Nephron progenitor cell (in vitro differentiated cells): ENCODE data around the gene PIGN.

Source experiments
- DNase-seq: peaks from one replicate; pipeline ENCODE4 v3.0.0; 2021
- H3K27ac Mint-ChIP-seq: 2 replicates; pipeline ENCODE4 v1.8.0; 2021; ENCODE audit warnings: mild to moderate bottlenecking, moderate library complexity, mixed read lengths
- H3K27me3 Mint-ChIP-seq: 2 replicates; pipeline ENCODE4 v1.8.0; 2021; ENCODE audit warnings: mild to moderate bottlenecking, low read depth, mixed read lengths; ENCODE audit not compliant: poor library complexity
- H3K36me3 Mint-ChIP-seq: 2 replicates; pipeline ENCODE4 v1.8.0; 2021; ENCODE audit warnings: low read depth, mixed read lengths
- H3K4me1 Mint-ChIP-seq: 2 replicates; pipeline ENCODE4 v1.8.0; 2021; ENCODE audit warnings: mixed read lengths
- H3K4me3 Mint-ChIP-seq: 2 replicates; pipeline ENCODE4 v1.8.0; 2021; ENCODE audit warnings: mild to moderate bottlenecking, moderate library complexity, mixed read lengths
- H3K9me3 Mint-ChIP-seq: 2 replicates; pipeline ENCODE4 v1.8.0; 2021; ENCODE audit warnings: mild to moderate bottlenecking, moderate library complexity, mixed read lengths
- TF ChIP-seq, protein P1 (sequence below): fragments of 200-600 bp; sonication (generic); IDR thresholded peaks from 2 replicates; pipeline ENCODE4 v1.5.0; 2021; ENCODE audit warnings: antibody characterized with exemption

The PIGN gene

GRCh38 chr18:62027914-62028520 lies 158.8 kb downstream of the PIGN start:
- TF ChIP-seq, protein P1, sequence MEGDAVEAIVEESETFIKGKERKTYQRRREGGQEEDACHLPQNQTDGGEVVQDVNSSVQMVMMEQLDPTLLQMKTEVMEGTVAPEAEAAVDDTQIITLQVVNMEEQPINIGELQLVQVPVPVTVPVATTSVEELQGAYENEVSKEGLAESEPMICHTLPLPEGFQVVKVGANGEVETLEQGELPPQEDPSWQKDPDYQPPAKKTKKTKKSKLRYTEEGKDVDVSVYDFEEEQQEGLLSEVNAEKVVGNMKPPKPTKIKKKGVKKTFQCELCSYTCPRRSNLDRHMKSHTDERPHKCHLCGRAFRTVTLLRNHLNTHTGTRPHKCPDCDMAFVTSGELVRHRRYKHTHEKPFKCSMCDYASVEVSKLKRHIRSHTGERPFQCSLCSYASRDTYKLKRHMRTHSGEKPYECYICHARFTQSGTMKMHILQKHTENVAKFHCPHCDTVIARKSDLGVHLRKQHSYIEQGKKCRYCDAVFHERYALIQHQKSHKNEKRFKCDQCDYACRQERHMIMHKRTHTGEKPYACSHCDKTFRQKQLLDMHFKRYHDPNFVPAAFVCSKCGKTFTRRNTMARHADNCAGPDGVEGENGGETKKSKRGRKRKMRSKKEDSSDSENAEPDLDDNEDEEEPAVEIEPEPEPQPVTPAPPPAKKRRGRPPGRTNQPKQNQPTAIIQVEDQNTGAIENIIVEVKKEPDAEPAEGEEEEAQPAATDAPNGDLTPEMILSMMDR, result no peak
- peaks cover 3% of the 10 kb centered on the region for H3K27me3 Mint-ChIP-seq
- H3K27ac Mint-ChIP-seq, result no peak overlapping the region
- peaks cover 10% of the 10 kb centered on the region for H3K9me3 Mint-ChIP-seq
- H3K36me3 Mint-ChIP-seq, result no peaks in the 10 kb centered on the region
- no peak overlapping the region for H3K4me3 Mint-ChIP-seq
- DNase-seq, result no peak
- H3K4me1 Mint-ChIP-seq, result peaks cover 5% of the 10 kb centered on the region

DNA sequence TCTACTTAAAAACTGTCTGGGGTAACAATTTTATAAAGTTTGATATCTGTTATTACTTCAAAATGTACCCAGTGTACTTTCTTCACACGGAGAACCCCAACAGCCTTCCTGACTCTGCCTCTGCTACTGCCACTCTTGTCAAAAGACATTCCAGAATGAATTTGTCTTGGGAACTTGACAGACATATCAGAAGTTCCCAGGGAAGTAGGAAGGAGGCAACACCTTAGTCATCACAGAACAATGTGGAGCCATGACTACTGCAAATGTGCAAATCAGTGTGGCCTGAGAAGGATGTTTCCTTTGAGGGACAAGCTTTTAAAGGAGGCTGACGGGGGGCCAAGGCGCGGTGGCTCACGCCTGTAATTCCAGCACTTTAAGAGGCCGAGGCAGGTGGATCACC lies 160.3 kb downstream of the PIGN start:
- DNase-seq, result no peak
- H3K4me1 Mint-ChIP-seq, result peaks cover 5% of the 10 kb centered on the region
- TF ChIP-seq, protein P1, result no peak
- no peak overlapping the region for H3K27ac Mint-ChIP-seq
- H3K27me3 Mint-ChIP-seq, result peaks cover 3% of the 10 kb centered on the region
- H3K36me3 Mint-ChIP-seq, result no peaks in the 10 kb centered on the region
- no peak overlapping the region for H3K4me3 Mint-ChIP-seq
- peaks cover 6% of the 10 kb centered on the region for H3K9me3 Mint-ChIP-seq

- Mint-ChIP-seq H3K4me3 (no peak overlapping the region), H3K36me3 (no peaks in the 10 kb centered on the region), H3K27me3 (peaks cover 3% of the 10 kb centered on the region), H3K9me3 (no peaks in the 10 kb centered on the region), H3K4me1 (peaks cover 5% of the 10 kb centered on the region), H3K27ac (no peak overlapping the region)
- TF ChIP-seq, protein P1, result no peak
- DNase-seq, result no peak
These were observed 161.9 kb downstream of the PIGN start for GRCh38 chr18:62024983-62025382.

- H3K4me3 Mint-ChIP-seq, result no peak overlapping the region
- H3K27ac Mint-ChIP-seq, result no peak overlapping the region
- peaks cover 3% of the 10 kb centered on the region for H3K27me3 Mint-ChIP-seq
- no peaks in the 10 kb centered on the region for H3K36me3 Mint-ChIP-seq
- DNase-seq, result no peak
- H3K4me1 Mint-ChIP-seq, result peaks cover 5% of the 10 kb centered on the region
- H3K9me3 Mint-ChIP-seq, result no peaks in the 10 kb centered on the region
- TF ChIP-seq, protein P1, result no peak
These were observed 163.3 kb downstream of the PIGN start for GRCh38 chr18:62023536-62023935.

- no peak for DNase-seq
- H3K9me3 Mint-ChIP-seq, result no peaks in the 10 kb centered on the region
- no peaks in the 10 kb centered on the region for H3K27me3 Mint-ChIP-seq
- TF ChIP-seq, protein P1, result no peak
- H3K27ac Mint-ChIP-seq, result no peak overlapping the region
- H3K4me1 Mint-ChIP-seq, result peaks cover 5% of the 10 kb centered on the region
- H3K36me3 Mint-ChIP-seq, result no peaks in the 10 kb centered on the region
- no peak overlapping the region for H3K4me3 Mint-ChIP-seq
These were observed 168.2 kb downstream of the PIGN start for GRCh38 chr18:62018759-62019041.

DNA sequence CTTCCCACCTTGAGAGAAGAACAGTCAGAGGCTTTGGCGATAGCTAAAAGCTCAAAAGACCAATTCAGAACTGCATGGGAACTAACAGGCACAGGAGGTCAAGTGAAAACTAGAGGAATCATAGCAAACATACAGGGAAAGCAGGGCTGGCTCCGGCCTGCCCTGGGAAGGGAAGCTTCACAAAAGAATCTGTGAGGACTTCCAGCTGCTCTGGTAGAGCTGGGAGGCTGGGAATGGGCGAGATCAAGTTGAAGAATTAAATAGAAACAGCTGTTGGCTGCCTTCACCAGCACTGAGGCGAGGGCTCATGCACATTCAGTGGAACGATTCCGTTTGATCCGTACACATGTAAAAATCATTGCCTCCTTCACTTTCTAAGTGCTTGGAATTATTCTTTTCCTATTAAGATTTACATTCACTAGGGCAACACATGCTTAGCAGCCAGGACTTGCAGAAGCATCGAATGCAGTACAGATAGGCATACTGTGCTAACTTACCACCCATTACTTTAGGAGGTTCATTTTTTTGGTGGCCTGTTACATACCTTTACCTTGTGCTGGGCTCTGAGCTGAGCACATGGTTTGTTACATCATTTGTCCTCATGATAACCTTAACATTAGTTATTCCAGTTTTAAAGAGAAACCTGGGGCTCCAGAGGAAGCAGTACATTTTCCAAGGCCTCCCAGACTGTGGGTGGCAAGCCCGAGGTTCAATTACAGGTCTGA lies 168.7 kb downstream of the PIGN start:
- H3K9me3 Mint-ChIP-seq, result no peaks in the 10 kb centered on the region
- H3K4me1 Mint-ChIP-seq, result peaks cover 5% of the 10 kb centered on the region
- no peaks in the 10 kb centered on the region for H3K27me3 Mint-ChIP-seq
- no peak overlapping the region for H3K27ac Mint-ChIP-seq
- DNase-seq, result no peak
- H3K4me3 Mint-ChIP-seq, result no peak overlapping the region
- TF ChIP-seq, protein P1, result no peak
- no peaks in the 10 kb centered on the region for H3K36me3 Mint-ChIP-seq
